GM12801 (cell line): Measurements from ENCODE around the gene BEST3.

Experiments used
- CTCF ChIP-seq: IDR thresholded peaks from one replicate; pipeline ENCODE4 v1.5.1; 2011; ENCODE audit warnings: control low read depth; ENCODE audit not compliant: insufficient read length; ENCODE audit errors: extremely low read depth

Gene BEST3

GRCh38 chr12:69686731-69687130 is 12.4 kb downstream of the BEST3 start:
- TF ChIP-seq CTCF = no peak

GRCh38 chr12:69685810-69686209 is 13.3 kb downstream of the BEST3 start:
- TF ChIP-seq CTCF = no peak

GRCh38 chr12:69684466-69684865 is 14.6 kb downstream of the BEST3 start:
- no peak for TF ChIP-seq CTCF

- no peak for TF ChIP-seq CTCF
These were observed 16.9 kb downstream of the BEST3 start for GRCh38 chr12:69682110-69682755.

- TF ChIP-seq CTCF = no peak
These were observed 20.0 kb downstream of the BEST3 start for GRCh38 chr12:69679119-69679518.

GRCh38 chr12:69676257-69677012 is 22.7 kb downstream of the BEST3 start:
- no peak for TF ChIP-seq CTCF

- TF ChIP-seq CTCF = no peak
These were observed 26.9 kb downstream of the BEST3 start for GRCh38 chr12:69672195-69672594.
